ENCODE measurements around the gene ITPRID2. TPM values are rescaled to one million over a fixed set of nuclear protein-coding genes. Genes with fewer than 3 reads are reported as not detected.

Gene ITPRID2
- total and polyA plus RNA-seq, 7 donors: 31.6 to 73.3 (median 56.4) TPM

GRCh38 chr2:181895818-181896217 is 4.3 kb downstream of the ITPRID2 start:
- no peak for TF ChIP-seq CTCF (IDR thresholded peaks at IDR 0.05)
- intact Hi-C loops (cut with DNase I): loop anchor here in 1 of 2 donors (10.0 kb wide), 1 partner anchor 151 kb away; no protein-coding TSS in a partner anchor
- ATAC-seq: no peak
- no peak for DNase-seq
- H3K27ac ChIP-seq: no peak overlapping the region
- H3K4me3 ChIP-seq: no peak overlapping the region
- 31 to 56% (median 51%) methylated on average over 1 of the region's 1 CpG for WGBS, 3 donors
- no peaks in the 10 kb centered on the region for H3K9me3 ChIP-seq
- H3K27me3 ChIP-seq (ENCODE audit: insufficient read depth in 3 of 3, low read length in 2 of 3): no peaks in the 10 kb centered on the region
- H3K36me3 ChIP-seq (ENCODE audit: insufficient read depth in 1 of 2, low read depth in 1 of 2): peaks cover 0 to 48% of the 10 kb centered on the region in 2 donors
- peaks cover 37% of the 10 kb centered on the region for H3K4me1 ChIP-seq

- H3K4me1 ChIP-seq: peaks cover 36% of the 10 kb centered on the region
Observed at GRCh38 chr2:181896286-181896685, 4.8 kb downstream of the ITPRID2 start.

GRCh38 chr2:181900007-181900651 is 8.6 kb downstream of the ITPRID2 start:
- no peak overlapping the region for H3K27ac ChIP-seq
- DNase-seq (no peak), ATAC-seq (no peak)
- no peaks in the 10 kb centered on the region for H3K27me3 ChIP-seq (ENCODE audit: insufficient read depth in 3 of 3, low read length in 2 of 3)
- H3K9me3 ChIP-seq: no peaks in the 10 kb centered on the region
- WGBS, 3 donors: 73 to 81% (median 80%) methylated on average over 3 of the region's 3 CpGs
- H3K4me1 ChIP-seq: peaks cover 16% of the 10 kb centered on the region
- intact Hi-C loops (cut with DNase I): no loop called here
- H3K4me3 ChIP-seq: no peak overlapping the region
- no peak for TF ChIP-seq CTCF (IDR thresholded peaks at IDR 0.05)
- H3K36me3 ChIP-seq (ENCODE audit: insufficient read depth in 1 of 2, low read depth in 1 of 2): peaks cover 0 to 86% of the 10 kb centered on the region in 2 donors

More at GRCh38 chr2:181896286-181896685, 4.8 kb downstream of the ITPRID2 start:
- DNase-seq (no peak), ATAC-seq (no peak)
- Histone ChIP-seq H3K27me3 (ENCODE audit: insufficient read depth in 3 of 3, low read length in 2 of 3) (no peaks in the 10 kb centered on the region), H3K4me3 (no peak overlapping the region), H3K9me3 (no peaks in the 10 kb centered on the region), H3K27ac (no peak overlapping the region), H3K36me3 (ENCODE audit: insufficient read depth in 1 of 2, low read depth in 1 of 2) (peaks cover 0 to 53% of the 10 kb centered on the region in 2 donors)
- 90 to 94% (median 93%) methylated on average over 1 of the region's 1 CpG for WGBS, 3 donors
- no peak for TF ChIP-seq CTCF (IDR thresholded peaks at IDR 0.05)
- intact Hi-C loops (cut with DNase I): loop anchor here in 1 of 2 donors (10.0 kb wide), 1 partner anchor 151 kb away; no protein-coding TSS in a partner anchor

GRCh38 chr2:181902625-181903024 is 11.1 kb downstream of the ITPRID2 start:
- Histone ChIP-seq H3K36me3 (ENCODE audit: insufficient read depth in 1 of 2, low read depth in 1 of 2) (peaks cover 0 to 79% of the 10 kb centered on the region in 2 donors), H3K27me3 (ENCODE audit: insufficient read depth in 3 of 3, low read length in 2 of 3) (no peaks in the 10 kb centered on the region), H3K4me1 (peaks cover 3% of the 10 kb centered on the region)

More at GRCh38 chr2:181902625-181903024, 11.1 kb downstream of the ITPRID2 start:
- ATAC-seq (no peak), DNase-seq (no peak)
- TF ChIP-seq CTCF (IDR thresholded peaks at IDR 0.05): no peak
- intact Hi-C loops (cut with DNase I): loop anchor here in 1 of 2 donors (2.0 kb wide), 1 partner anchor 160 kb away; no protein-coding TSS in a partner anchor
- Histone ChIP-seq H3K4me3 (no peak overlapping the region), H3K27ac (no peak overlapping the region), H3K9me3 (no peaks in the 10 kb centered on the region)
- WGBS, 3 donors: 77 to 94% (median 93%) methylated on average over 3 of the region's 3 CpGs
